ENCODE results near the gene ZBTB44. TPM values are rescaled to one million over a fixed set of nuclear protein-coding genes. Genes with fewer than 3 reads are reported as not detected.

The ZBTB44 gene
- total RNA-seq, 2 donors from 2014 or later = 27.7 to 48.5 TPM

GRCh38 chr11:130315354-130315970 lies 745 bp upstream of the ZBTB44 start:
- H3K4me3 ChIP-seq = peak overlapping the region; percentile 78 to 87
- H3K27ac ChIP-seq = peak overlapping the region; percentile 96
- no peaks in the 10 kb centered on the region for H3K27me3 ChIP-seq
- H3K36me3 ChIP-seq = no peaks in the 10 kb centered on the region
- no peak for TF ChIP-seq CTCF (IDR thresholded peaks at IDR 0.05)
- no peaks in the 10 kb centered on the region for H3K9me3 ChIP-seq
- peaks cover 0 to 34% of the 10 kb centered on the region in 2 donors for H3K4me1 ChIP-seq
- DNase-seq (ENCODE audit: low spot score) = no peak

- Histone ChIP-seq H3K4me3 (peak overlapping the region; percentile 78 to 87), H3K4me1 (peaks cover 0 to 44% of the 10 kb centered on the region in 2 donors), H3K36me3 (no peaks in the 10 kb centered on the region), H3K27me3 (no peaks in the 10 kb centered on the region), H3K27ac (peak overlapping the region; percentile 96), H3K9me3 (no peaks in the 10 kb centered on the region)
- no peak for TF ChIP-seq CTCF (IDR thresholded peaks at IDR 0.05)
- no peak for DNase-seq (ENCODE audit: low spot score)
Measured at GRCh38 chr11:130314184-130314749, 450 bp downstream of the ZBTB44 start.

- peaks cover 0 to 51% of the 10 kb centered on the region in 2 donors for H3K4me1 ChIP-seq
- TF ChIP-seq CTCF (IDR thresholded peaks at IDR 0.05) = no peak
- peak overlapping the region; percentile 78 to 87 for H3K4me3 ChIP-seq
- peak overlapping the region; percentile 96 for H3K27ac ChIP-seq
- DNase-seq (ENCODE audit: low spot score) = no peak
- no peaks in the 10 kb centered on the region for H3K27me3 ChIP-seq
- no peaks in the 10 kb centered on the region for H3K9me3 ChIP-seq
- H3K36me3 ChIP-seq = no peaks in the 10 kb centered on the region
Measured at GRCh38 chr11:130313383-130314183, 1.1 kb downstream of the ZBTB44 start.

GRCh38 chr11:130312046-130312445 lies 2.7 kb downstream of the ZBTB44 start:
- H3K9me3 ChIP-seq = no peaks in the 10 kb centered on the region
- H3K4me3 ChIP-seq = no peak overlapping the region
- no peak for DNase-seq (ENCODE audit: low spot score)
- no peak overlapping the region for H3K27ac ChIP-seq
- no peaks in the 10 kb centered on the region for H3K27me3 ChIP-seq
- peaks cover 0 to 51% of the 10 kb centered on the region in 2 donors for H3K4me1 ChIP-seq
- H3K36me3 ChIP-seq = no peaks in the 10 kb centered on the region
- no peak for TF ChIP-seq CTCF (IDR thresholded peaks at IDR 0.05)

GRCh38 chr11:130310622-130311021 lies 4.1 kb downstream of the ZBTB44 start:
- peaks cover 0 to 49% of the 10 kb centered on the region in 2 donors for H3K4me1 ChIP-seq
- H3K36me3 ChIP-seq = no peaks in the 10 kb centered on the region
- no peak overlapping the region for H3K4me3 ChIP-seq
- no peaks in the 10 kb centered on the region for H3K27me3 ChIP-seq
- no peak overlapping the region for H3K27ac ChIP-seq
- H3K9me3 ChIP-seq = peaks cover 0 to 4% of the 10 kb centered on the region in 2 donors
- TF ChIP-seq CTCF (IDR thresholded peaks at IDR 0.05) = no peak
- DNase-seq (ENCODE audit: low spot score) = no peak

All from right atrium auricular region (tissue), 2 donors.